Dermis lymphatic vessel endothelial cell (primary cell): ENCODE data around the gene RNF157. TPM values are rescaled to one million over a fixed set of nuclear protein-coding genes. Genes with fewer than 3 reads are reported as not detected.

Source experiments
- total RNA-seq: library from RNA; depleted of rRNA; stranded (reverse); fragments of >200 nt; gene quantifications from 2 replicates; pipeline ENCODE4 v1.2.1, GENCODE V29; 2014

The RNF157 gene
- 0.34 and 0.43 TPM in 2 replicates for total RNA-seq

GRCh38 chr17:76240461-76241203 lies at the start of gene RNF157:
Gene RNF157 (minus strand): TSS chr17:76240493. CDS start chr17:76240240, 253 bp downstream.

GRCh38 chr17:76264755-76265623 lies 24.7 kb upstream of the RNF157 start, which contains the start of gene UBALD2:
Gene UBALD2 (plus strand): TSS chr17:76265348. CDS start chr17:76265506, 158 bp downstream.

DNA sequence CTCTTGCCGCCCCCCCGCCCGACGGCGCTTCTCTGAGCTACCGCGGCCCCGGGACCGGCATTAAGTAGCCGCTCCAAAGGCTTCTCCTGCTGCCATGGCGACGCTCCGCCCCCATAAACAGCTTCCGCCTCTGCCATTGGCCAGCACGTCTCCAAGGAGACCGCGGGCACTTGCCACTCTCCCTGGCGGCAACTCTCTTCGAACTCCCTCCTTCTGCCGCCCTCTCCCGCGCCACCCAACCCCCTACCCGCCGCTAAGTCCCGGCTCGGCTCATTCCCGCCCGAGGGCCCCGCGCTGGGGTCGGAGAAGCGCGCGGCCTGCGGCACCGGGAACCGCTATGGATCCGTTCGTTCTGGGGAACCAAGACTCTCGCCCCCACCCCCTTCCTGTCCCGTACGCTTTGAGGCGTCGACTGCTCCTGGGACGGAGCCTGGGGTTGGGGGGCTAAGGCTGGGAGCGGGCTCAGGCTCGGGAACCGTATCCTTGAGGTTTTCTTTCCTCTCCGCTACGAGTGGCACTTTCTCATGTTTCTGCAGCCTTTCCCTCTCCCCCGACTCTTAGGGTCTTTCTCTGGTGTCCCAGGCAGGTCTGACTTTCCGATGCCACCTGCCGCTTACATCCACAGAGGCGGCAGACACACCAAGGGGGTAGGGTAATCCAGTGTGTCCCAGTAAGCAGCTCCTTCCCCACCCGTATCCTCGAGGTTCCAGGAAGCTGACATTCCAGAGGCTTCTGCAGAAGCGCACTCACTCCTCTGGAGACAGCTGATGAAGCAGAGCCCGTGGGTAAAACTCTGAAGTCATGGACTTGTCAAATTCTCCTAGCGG lies 98.9 kb downstream of the RNF157 start, which contains the start of gene FOXJ1:
TSS of gene FOXJ1 (minus strand) at position 34 of the 827 bp plus-strand sequence. CDS start 850 bp downstream, outside the sequence.

GRCh38 chr17:76103274-76104139 lies 136.8 kb downstream of the RNF157 start, which contains the start of gene EXOC7:
Gene EXOC7 (minus strand): TSS chr17:76103787. CDS start chr17:76103692, 95 bp downstream.

Other genes with a start within 250 kb of the RNF157 start
- 0.65 and 0.95 TPM in 2 replicates for gene CDK3, start 239.6 kb downstream of the RNF157 start, total RNA-seq
- not detected in 2 replicates for gene EVPL, start 213.2 kb downstream of the RNF157 start, total RNA-seq
- gene SRP68, start 168.0 kb downstream of the RNF157 start, total RNA-seq = 27.1 and 27.3 TPM in 2 replicates
- gene GALR2, start 165.7 kb downstream of the RNF157 start, total RNA-seq = 0.09 and 0.11 TPM in 2 replicates
- not detected in 2 replicates for gene ZACN, start 161.3 kb downstream of the RNF157 start, total RNA-seq
- 79.0 and 79.8 TPM in 2 replicates for gene EXOC7, start 136.7 kb downstream of the RNF157 start, total RNA-seq
- under 0.01 TPM in 1 of 2 replicates, not detected in the other for gene FOXJ1, start 99.2 kb downstream of the RNF157 start, total RNA-seq
- gene UBALD2, start 24.9 kb upstream of the RNF157 start, total RNA-seq = 6.4 and 7.9 TPM in 2 replicates
- gene QRICH2, start 67.8 kb upstream of the RNF157 start, total RNA-seq = 8.7 and 11.9 TPM in 2 replicates
- 98.3 and 149 TPM in 2 replicates for gene PRPSAP1, start 113.4 kb upstream of the RNF157 start, total RNA-seq
- gene SPHK1, start 144.1 kb upstream of the RNF157 start, total RNA-seq = 263 and 383 TPM in 2 replicates
- gene UBE2O, start 212.7 kb upstream of the RNF157 start, total RNA-seq = 11.7 and 16.2 TPM in 2 replicates
- gene AANAT, start 227.1 kb upstream of the RNF157 start, total RNA-seq = 0.09 TPM in 1 of 2 replicates, not detected in the other